Mucosa of rectum (tissue), 2 donors: Measurements from ENCODE around the gene ZDHHC20.
"Not testable (repeated sequence)": the region's sequence is repeated elsewhere in the genome, so short reads cannot be mapped to it uniquely, and the experiment has no call there.

Experiments used
- H3K27ac ChIP-seq, 2 donors: one replicate each; pipeline ENCODE4 v1.7.0; 2013; ENCODE audit warnings: inconsistent platforms in 2 of 2, low read depth in 2 of 2, low read length in 2 of 2
- H3K27me3 ChIP-seq, 2 donors: one replicate each; pipeline ENCODE4 v1.7.0; 2013; ENCODE audit warnings: low read length in 2 of 2; ENCODE audit not compliant: control insufficient read depth in 2 of 2, insufficient read depth in 2 of 2
- H3K36me3 ChIP-seq, 2 donors: one replicate each; pipeline ENCODE4 v1.7.0; 2013; ENCODE audit warnings: low read length in 2 of 2; ENCODE audit not compliant: control insufficient read depth in 2 of 2, insufficient read depth in 2 of 2
- H3K4me1 ChIP-seq, 2 donors: one replicate each; pipeline ENCODE4 v1.7.0; 2013; ENCODE audit warnings: low read length in 2 of 2, mild to moderate bottlenecking in 1 of 2; ENCODE audit not compliant: control insufficient read depth in 2 of 2, insufficient read depth in 2 of 2
- H3K4me3 ChIP-seq, 2 donors: one replicate each; pipeline ENCODE4 v1.7.0; 2013; ENCODE audit warnings: low read length in 2 of 2
- H3K9ac ChIP-seq, 2 donors: one replicate each; pipeline ENCODE4 v1.7.0; 2013; ENCODE audit warnings: low read length in 2 of 2, low read depth in 1 of 2, mild to moderate bottlenecking in 1 of 2
- H3K9me3 ChIP-seq, 2 donors: one replicate each; pipeline ENCODE4 v1.7.0; 2013; ENCODE audit warnings: low read length in 2 of 2; ENCODE audit not compliant: control insufficient read depth in 2 of 2
- donor health status: healthy.
- donor health status: Normal muscosa, but diverticular disease.

Gene ZDHHC20

DNA sequence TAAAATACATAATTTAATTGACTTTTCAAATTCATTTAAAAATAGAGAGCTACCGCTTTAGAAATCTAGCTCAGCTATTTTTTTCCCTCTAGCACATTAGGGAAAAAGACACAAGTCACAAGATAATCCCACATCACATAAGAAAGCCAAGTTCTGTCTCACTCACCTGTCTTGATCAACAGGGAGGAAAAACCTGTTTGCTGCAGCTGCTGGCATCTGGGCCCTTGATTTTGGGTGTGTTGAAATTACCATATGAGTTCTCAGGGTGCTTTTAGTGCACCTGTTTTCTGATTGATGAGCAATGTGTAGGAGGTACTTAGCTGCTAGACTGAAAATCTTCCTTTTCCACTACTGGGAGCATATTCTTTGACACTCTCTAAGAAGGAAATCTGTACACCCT lies 53.8 kb downstream of the ZDHHC20 start:
- H3K4me3 ChIP-seq = no peak overlapping the region
- H3K9ac ChIP-seq = no peak overlapping the region

DNA sequence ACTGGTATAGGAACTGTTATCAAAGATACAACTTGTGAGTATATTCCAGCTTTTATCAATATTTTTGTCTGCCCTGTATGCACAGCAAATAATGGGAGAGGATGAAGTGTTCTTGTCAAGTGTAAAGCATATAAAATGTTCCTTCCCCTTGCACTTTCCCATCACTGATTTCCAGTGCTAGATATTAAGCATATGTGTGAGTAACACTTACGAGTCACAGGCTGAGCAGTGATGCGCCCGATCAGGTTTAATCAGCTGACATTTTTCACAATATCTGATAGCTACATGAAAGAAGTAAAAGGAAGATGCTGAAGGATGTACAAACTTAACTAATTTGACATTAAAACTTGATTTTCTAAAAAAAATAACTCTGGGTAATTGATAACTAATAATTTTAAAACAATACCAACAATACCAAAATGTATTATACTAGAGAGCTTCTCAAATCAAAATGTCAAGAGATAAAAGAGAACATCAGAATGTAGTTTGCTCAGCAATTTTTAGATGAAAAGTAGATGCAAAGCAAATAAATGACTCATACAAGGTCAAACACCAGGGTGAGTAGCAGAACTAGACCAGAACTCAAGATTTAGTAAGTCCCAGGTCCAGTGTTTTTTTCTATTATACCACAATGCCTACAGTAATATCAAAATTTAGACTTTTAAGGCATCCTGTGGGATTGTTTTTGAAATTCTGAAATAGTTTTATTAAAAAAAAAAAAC lies 56.4 kb downstream of the ZDHHC20 start:
- H3K36me3 ChIP-seq = peaks cover 2 to 5% of the 10 kb centered on the region in 2 donors
- H3K27me3 ChIP-seq = no peaks in the 10 kb centered on the region
- H3K27ac ChIP-seq = no peak overlapping the region

More for the DNA sequence above, 53.8 kb downstream of the ZDHHC20 start:
- no peak overlapping the region for H3K27ac ChIP-seq
- H3K27me3 ChIP-seq = no peaks in the 10 kb centered on the region
- H3K9me3 ChIP-seq = no peaks in the 10 kb centered on the region
- no peaks in the 10 kb centered on the region for H3K4me1 ChIP-seq
- H3K36me3 ChIP-seq = peaks cover 6 to 9% of the 10 kb centered on the region in 2 donors

DNA sequence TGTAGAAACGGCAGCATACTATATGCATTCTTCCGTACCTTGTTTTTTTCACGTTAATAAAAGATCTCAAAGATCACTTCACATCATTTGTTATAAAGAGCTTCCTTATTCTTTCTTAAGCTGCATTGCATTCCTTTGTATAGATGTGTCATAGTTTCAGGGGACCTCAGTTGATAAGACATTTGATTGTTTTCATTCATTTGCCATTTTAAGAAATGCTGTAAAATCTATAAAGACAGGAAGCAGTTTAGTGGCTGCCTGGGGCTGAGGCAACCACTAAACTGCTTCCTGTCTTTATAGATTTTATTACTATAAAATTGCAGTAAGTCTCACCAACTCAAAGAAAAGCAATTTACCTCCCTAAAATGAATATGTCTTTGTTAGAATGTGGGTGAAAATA lies 59.4 kb downstream of the ZDHHC20 start:
- no peaks in the 10 kb centered on the region for H3K9me3 ChIP-seq
- H3K4me1 ChIP-seq = no peaks in the 10 kb centered on the region
- no peaks in the 10 kb centered on the region for H3K27me3 ChIP-seq
- no peak overlapping the region for H3K27ac ChIP-seq
- no peak overlapping the region for H3K4me3 ChIP-seq
- H3K9ac ChIP-seq = no peak overlapping the region
- peaks cover 2 to 7% of the 10 kb centered on the region in 2 donors for H3K36me3 ChIP-seq

More for the DNA sequence above, 56.4 kb downstream of the ZDHHC20 start:
- Histone ChIP-seq H3K9me3 (no peaks in the 10 kb centered on the region), H3K4me1 (no peaks in the 10 kb centered on the region), H3K4me3 (no peak overlapping the region), H3K9ac (no peak overlapping the region)

DNA sequence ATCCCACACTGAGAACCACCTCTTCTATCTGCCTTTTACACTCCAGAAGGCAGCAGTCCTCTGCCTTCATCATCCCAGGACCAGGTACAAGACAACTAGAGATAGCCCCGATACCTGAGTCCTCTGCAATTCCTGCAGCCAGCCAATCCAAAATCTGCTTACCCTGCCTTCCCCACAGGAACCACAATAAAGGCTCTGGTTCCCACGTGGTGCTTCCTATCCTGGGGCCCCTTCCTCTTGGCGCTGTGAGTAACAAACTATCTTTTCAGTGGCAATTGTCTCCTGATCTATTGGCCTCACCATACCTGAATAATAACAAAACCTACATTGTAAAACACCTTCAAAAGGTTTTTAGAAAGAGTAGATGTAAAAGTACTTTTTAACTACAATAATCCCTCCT lies 63.1 kb downstream of the ZDHHC20 start:
- no peak overlapping the region for H3K9ac ChIP-seq
- no peaks in the 10 kb centered on the region for H3K4me1 ChIP-seq
- H3K27me3 ChIP-seq = no peaks in the 10 kb centered on the region
- H3K4me3 ChIP-seq = no peak overlapping the region
- no peaks in the 10 kb centered on the region for H3K9me3 ChIP-seq
- H3K27ac ChIP-seq = no peak overlapping the region
- H3K36me3 ChIP-seq = peaks cover 0 to 12% of the 10 kb centered on the region in 2 donors

DNA sequence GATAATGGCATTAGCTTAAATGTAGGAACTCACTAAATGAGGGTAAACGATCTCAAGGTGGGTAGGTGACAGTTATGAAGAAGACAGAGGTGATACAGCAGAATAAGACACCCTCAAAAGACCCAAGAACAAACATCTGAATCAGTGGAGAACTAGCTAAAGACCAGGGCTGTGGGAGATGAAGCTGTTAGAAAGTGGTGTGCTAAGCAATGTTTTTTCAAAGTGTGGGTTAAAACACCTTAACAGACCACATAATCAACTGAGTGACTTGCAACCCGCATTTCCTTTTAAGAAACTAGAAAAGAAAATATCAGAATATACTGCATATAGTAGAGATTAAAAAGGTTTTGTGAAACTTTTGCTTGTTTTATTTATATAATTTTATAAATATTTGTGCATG lies 70.0 kb downstream of the ZDHHC20 start:
- Histone ChIP-seq H3K27me3 (no peaks in the 10 kb centered on the region), H3K4me1 (no peaks in the 10 kb centered on the region), H3K27ac (no peak overlapping the region), H3K4me3 (no peak overlapping the region), H3K9me3 (no peaks in the 10 kb centered on the region), H3K9ac (no peak overlapping the region), H3K36me3 (peaks cover 6 to 24% of the 10 kb centered on the region in 2 donors)

DNA sequence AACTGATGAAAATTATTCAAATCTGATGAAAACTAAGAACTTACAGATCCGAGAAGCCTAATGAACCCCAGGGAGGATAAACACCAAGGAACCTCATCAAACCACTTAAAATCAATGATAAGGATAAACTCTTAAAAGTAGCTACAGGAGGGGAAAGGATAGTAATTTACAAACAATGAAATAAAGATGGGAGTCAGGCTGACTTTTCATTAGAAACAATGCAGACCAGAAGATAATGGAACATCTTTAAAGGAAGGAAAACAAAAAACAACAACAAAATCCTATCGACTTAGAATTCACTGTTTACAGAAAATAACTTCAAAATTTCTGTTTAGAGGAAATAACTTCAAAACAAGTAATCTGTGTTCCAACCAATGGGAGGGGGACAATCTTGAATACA lies 73.4 kb downstream of the ZDHHC20 start:
- Histone ChIP-seq H3K27ac (no peak overlapping the region), H3K4me3 (no peak overlapping the region), H3K27me3 (no peaks in the 10 kb centered on the region), H3K9me3 (no peaks in the 10 kb centered on the region), H3K9ac (no peak overlapping the region), H3K36me3 (peaks cover 15 to 24% of the 10 kb centered on the region in 2 donors), H3K4me1 (no peaks in the 10 kb centered on the region)

DNA sequence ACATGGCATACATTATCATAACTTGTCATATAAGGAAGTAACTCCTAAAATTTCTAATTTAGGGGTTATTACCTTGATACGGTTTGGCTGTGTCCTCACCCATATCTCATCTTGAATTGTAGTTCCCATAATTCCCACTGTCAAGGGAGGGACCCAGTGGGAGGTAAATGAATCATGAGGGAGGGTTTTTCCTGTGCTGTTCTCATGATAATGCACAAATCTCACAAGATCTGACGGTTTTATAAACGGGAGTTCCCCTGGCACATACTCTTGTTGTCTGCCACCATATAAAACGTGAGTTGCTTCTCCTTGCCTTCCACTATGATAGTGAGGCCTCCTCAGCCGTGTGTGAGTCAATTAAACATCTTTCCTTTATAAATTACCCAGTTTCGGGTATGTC lies 76.0 kb downstream of the ZDHHC20 start:
- no peaks in the 10 kb centered on the region for H3K4me1 ChIP-seq
- H3K27ac ChIP-seq = no peak overlapping the region
- no peaks in the 10 kb centered on the region for H3K9me3 ChIP-seq
- H3K4me3 ChIP-seq = no peak overlapping the region
- H3K36me3 ChIP-seq = peaks cover 11 to 15% of the 10 kb centered on the region in 2 donors
- H3K9ac ChIP-seq = no peak overlapping the region
- H3K27me3 ChIP-seq = no peaks in the 10 kb centered on the region

DNA sequence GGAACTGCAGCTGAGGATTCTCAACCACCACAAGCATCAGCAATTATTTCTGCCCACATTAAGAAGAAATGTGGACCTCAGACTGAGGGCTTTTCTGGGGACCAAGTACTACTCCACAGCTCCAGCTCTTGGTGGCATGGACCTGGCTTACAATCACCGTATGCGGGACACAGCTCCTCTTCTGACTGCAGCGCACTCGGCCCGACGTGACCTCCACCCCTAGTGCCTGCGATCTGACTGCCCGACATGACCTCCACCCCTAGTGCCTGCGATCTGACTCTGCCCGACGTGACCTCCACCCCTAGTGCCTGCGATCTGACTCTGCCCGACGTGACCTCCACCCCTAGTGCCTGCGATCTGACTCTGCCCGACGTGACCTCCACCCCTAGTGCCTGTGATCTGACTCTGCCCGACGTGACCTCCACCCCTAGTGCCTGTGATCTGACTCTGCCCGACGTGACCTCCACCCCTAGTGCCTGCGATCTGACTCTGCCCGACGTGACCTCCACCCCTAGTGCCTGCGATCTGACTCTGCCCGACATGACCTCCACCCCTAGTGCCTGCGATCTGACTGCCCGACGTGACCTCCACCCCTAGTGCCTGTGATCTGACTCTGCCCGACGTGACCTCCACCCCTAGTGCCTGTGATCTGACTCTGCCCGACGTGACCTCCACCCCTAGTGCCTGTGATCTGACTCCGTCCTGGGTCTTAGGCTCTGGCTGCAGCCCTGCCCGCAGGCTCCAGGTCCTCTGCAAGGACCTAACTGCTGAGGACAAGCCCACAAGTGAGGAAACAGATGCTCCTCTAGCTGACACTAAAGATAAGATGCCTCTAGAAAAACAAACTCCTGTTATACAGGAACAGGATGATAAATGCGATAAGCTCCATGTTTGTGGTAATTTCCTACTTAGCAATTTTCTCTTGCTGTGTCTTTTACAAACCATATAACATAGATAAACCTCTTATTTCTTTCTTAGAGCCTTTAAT lies 81.8 kb downstream of the ZDHHC20 start:
- H3K4me3 ChIP-seq, H3K27ac ChIP-seq, H3K9me3 ChIP-seq, H3K27me3 ChIP-seq, H3K4me1 ChIP-seq, H3K9ac ChIP-seq: not testable (repeated sequence)
- peaks cover 15% of the 10 kb centered on the region in 2 donors for H3K36me3 ChIP-seq

DNA sequence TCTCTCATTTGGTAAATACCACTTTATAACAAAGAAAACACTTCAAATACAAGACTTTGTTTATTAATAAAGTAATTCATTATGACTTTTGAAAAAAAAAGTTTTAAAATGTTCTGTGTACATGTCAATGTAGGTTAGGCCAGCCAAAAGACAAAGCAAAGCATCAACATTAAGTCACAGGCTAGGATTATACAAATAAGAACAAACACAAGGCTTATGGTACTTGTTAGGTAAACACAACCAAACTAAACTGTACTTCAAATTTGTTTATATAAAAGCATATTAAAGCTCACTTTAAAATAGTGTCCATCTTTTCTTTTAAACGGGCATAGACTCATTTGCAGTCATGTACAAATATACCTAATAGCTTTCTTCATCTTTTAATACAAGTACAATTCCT lies 86.6 kb downstream of the ZDHHC20 start:
- no peak overlapping the region for H3K9ac ChIP-seq
- no peaks in the 10 kb centered on the region for H3K27me3 ChIP-seq
- no peak overlapping the region for H3K4me3 ChIP-seq
- H3K4me1 ChIP-seq = no peaks in the 10 kb centered on the region
- H3K9me3 ChIP-seq = no peaks in the 10 kb centered on the region
- H3K27ac ChIP-seq = no peak overlapping the region
- peaks cover 6 to 12% of the 10 kb centered on the region in 2 donors for H3K36me3 ChIP-seq

DNA sequence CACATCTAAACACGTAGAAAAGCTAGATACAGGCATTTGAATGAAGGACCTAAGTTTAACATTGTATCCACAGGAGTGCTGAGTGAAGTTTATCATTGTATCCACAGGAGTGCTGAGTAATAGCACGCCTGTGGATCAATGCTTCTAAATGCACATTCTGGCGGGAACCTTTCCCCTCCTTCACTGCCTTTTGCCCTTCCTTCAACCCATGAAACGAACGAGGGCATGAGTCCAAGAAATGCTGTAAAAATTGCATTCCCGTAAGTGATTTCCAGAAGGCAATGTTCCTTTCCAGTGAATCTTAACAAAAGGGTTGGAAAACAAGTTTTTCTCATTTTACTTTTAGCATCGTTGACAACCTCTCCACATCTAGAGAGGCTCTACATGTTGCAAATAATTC lies 88.1 kb downstream of the ZDHHC20 start:
- Histone ChIP-seq H3K27ac (no peak overlapping the region), H3K36me3 (peaks cover 3 to 6% of the 10 kb centered on the region in 2 donors), H3K4me1 (no peaks in the 10 kb centered on the region), H3K27me3 (no peaks in the 10 kb centered on the region), H3K9me3 (no peaks in the 10 kb centered on the region), H3K4me3 (no peak overlapping the region), H3K9ac (no peak overlapping the region)
